Activated naive CD8-positive, alpha-beta T cell treated with anti-CD3 and anti-CD28 coated beads for 36 hours (primary cell): ENCODE measurements around the gene RFXAP. TPM values are rescaled to one million over a fixed set of nuclear protein-coding genes. Genes with fewer than 3 reads are reported as not detected.
A peak's percentile ranks its signal among the peaks of the same experiment; 100 is the strongest.

Experiments
- DNase-seq: peaks from one replicate; pipeline ENCODE4 v3.0.0; 2021
- H3K27ac Mint-ChIP-seq: one replicate; pipeline ENCODE4 v1.8.0; 2022; ENCODE audit warnings: mild to moderate bottlenecking, moderate library complexity, mixed read lengths
- H3K27me3 Mint-ChIP-seq: one replicate; pipeline ENCODE4 v1.8.0; 2022; ENCODE audit warnings: mild to moderate bottlenecking, mixed read lengths
- H3K36me3 Mint-ChIP-seq: one replicate; pipeline ENCODE4 v1.8.0; 2021; ENCODE audit warnings: mild to moderate bottlenecking, mixed read lengths
- H3K4me1 Mint-ChIP-seq: one replicate; pipeline ENCODE4 v1.8.0; 2021; ENCODE audit warnings: mixed read lengths
- H3K4me3 Mint-ChIP-seq: one replicate; pipeline ENCODE4 v1.8.0; 2022; ENCODE audit warnings: mild to moderate bottlenecking, moderate library complexity, mixed read lengths
- H3K9me3 Mint-ChIP-seq: one replicate; pipeline ENCODE4 v1.8.0; 2022; ENCODE audit warnings: mixed read lengths
- total RNA-seq, 2 experiments: library from RNA; stranded (reverse); gene quantifications; one replicate each; pipeline ENCODE4 v1.2.3, GENCODE V29; 2021

The RFXAP gene
- total RNA-seq, 2 experiments from 2014 or later: 12.6 to 15.6 TPM

DNA sequence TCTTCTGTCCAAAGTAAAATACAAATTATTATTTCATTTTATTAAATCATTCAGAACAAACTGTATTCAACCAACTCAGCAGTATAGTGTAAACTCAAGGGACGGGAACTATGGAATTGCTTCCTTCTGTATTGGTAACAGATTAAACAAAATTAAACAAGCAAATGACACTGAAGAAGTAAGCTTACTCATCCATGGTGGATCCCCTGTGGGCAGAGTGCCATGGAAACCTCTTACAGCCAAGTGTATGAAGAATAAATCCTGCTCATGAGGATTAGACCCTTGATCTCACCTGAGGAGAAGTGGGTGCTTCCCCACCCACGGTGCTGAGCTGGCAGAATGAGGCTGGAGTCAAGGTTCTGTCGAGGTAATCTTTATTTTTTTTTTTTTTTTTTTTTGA is 18.0 kb upstream of the RFXAP start:
- H3K4me3 Mint-ChIP-seq: no peak overlapping the region
- no peak overlapping the region for H3K27ac Mint-ChIP-seq
- DNase-seq: no peak
- H3K27me3 Mint-ChIP-seq: peaks cover 9% of the 10 kb centered on the region
- H3K9me3 Mint-ChIP-seq: no peaks in the 10 kb centered on the region
- H3K4me1 Mint-ChIP-seq: no peaks in the 10 kb centered on the region
- no peaks in the 10 kb centered on the region for H3K36me3 Mint-ChIP-seq

DNA sequence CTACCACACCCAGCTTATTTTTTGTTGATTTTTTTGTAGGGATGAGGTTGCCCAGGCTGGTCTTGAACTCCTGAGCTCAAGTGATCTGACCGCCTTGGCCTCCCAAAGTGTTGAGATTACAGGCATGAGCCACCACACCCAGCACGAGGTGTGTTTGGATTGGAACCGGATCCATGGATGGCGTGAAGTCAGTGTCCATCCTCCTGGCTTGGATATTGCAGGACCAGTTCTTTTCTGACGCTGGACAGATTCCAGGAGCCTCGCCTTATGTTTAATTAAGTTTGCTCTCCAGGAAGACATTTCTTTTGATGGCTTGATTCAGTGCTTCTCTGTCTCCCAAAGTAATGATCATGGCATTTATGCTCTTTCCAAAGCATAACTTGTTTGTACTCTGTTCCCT is 14.4 kb upstream of the RFXAP start:
- no peak overlapping the region for H3K27ac Mint-ChIP-seq
- H3K4me1 Mint-ChIP-seq: no peaks in the 10 kb centered on the region
- no peak overlapping the region for H3K4me3 Mint-ChIP-seq
- no peaks in the 10 kb centered on the region for H3K36me3 Mint-ChIP-seq
- no peak for DNase-seq
- H3K27me3 Mint-ChIP-seq: peaks cover 9% of the 10 kb centered on the region
- no peaks in the 10 kb centered on the region for H3K9me3 Mint-ChIP-seq

DNA sequence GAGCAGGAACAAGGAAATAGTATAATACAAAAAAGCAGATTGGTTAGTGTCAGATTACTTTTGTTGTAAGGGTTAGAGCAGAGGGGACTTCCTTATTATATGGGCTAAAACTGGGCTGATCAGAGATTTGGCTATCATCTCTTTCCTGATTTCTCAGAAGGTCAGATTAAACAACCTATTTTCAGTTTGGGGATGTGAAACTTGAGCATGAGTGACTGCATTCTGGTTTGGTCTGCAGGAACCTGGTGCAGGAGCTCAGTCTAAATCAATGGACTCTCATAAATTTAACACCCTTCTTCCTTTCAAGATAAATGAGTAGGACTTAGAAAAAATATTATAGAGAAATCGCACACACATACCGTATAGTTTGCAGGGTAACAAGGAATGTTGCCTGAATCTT is 12.9 kb upstream of the RFXAP start:
- H3K4me3 Mint-ChIP-seq: no peak overlapping the region
- no peaks in the 10 kb centered on the region for H3K36me3 Mint-ChIP-seq
- peaks cover 9% of the 10 kb centered on the region for H3K27me3 Mint-ChIP-seq
- H3K4me1 Mint-ChIP-seq: no peaks in the 10 kb centered on the region
- H3K27ac Mint-ChIP-seq: no peak overlapping the region
- H3K9me3 Mint-ChIP-seq: no peaks in the 10 kb centered on the region
- no peak for DNase-seq

DNA sequence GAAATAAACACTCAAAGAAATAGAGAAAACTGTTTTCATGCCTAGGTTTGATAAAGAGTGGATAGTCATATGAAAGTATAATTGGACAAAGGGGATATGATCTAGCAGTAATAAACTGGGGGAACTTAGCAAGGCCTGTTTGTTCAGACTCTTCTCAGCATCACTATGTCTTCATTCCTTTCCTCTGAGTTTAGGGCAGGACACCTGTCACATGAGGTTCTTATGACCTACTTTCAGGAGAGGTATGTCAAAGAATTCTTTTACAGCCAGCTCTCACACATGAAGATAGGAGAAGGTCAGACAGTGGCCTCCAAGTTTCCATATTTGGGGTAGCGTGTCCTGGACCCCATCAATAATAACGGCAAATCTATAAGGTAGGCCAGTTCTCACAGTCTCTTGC is 11.4 kb upstream of the RFXAP start:
- H3K27me3 Mint-ChIP-seq: peaks cover 9% of the 10 kb centered on the region
- no peak for DNase-seq
- H3K4me3 Mint-ChIP-seq: no peak overlapping the region
- no peaks in the 10 kb centered on the region for H3K36me3 Mint-ChIP-seq
- no peaks in the 10 kb centered on the region for H3K9me3 Mint-ChIP-seq
- no peaks in the 10 kb centered on the region for H3K4me1 Mint-ChIP-seq
- no peak overlapping the region for H3K27ac Mint-ChIP-seq

DNA sequence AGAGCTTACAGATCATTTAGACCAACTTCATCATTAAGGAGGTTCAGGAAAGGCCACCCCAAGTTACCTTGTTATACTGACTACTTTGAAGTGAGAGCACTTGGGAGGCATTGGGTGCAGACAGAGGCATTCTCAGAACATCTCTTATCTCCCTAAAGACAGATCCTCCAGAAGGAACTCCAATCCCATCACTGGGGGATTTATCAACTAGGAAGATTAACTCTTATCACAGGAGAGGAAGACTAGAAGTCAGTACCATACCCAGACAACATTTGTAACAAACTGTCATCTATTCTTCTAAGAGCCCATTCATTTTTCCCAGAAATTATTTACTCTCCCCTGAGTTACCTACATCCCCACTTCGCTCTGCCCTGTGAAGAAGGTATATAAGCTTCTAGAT is 5.8 kb upstream of the RFXAP start:
- H3K9me3 Mint-ChIP-seq: no peaks in the 10 kb centered on the region
- no peaks in the 10 kb centered on the region for H3K36me3 Mint-ChIP-seq
- H3K27me3 Mint-ChIP-seq: peaks cover 6% of the 10 kb centered on the region
- no peak for DNase-seq
- no peak overlapping the region for H3K4me3 Mint-ChIP-seq
- H3K27ac Mint-ChIP-seq: no peak overlapping the region
- H3K4me1 Mint-ChIP-seq: peaks cover 6% of the 10 kb centered on the region

DNA sequence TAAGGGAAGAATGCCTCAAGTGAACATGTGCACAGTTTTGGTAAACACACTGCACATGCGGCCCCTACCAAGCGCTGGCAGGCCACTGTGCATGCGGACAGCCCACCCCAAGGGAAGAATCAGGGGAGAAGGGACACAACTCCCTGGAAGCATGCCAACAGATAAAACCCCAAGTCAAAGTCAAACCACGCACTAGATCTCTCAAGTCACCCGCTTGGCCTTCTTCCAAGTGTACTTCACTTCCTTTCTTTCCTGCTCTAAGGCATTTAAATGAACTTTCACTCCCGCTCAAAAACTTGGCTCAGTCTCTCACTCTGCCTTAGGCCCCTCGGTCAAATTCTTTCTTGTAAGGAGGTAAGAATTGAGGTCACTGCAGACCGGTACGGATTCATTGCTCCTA is 4.6 kb upstream of the RFXAP start:
- no peaks in the 10 kb centered on the region for H3K9me3 Mint-ChIP-seq
- no peak overlapping the region for H3K27ac Mint-ChIP-seq
- peaks cover 6% of the 10 kb centered on the region for H3K27me3 Mint-ChIP-seq
- no peaks in the 10 kb centered on the region for H3K36me3 Mint-ChIP-seq
- H3K4me3 Mint-ChIP-seq: no peak overlapping the region
- DNase-seq: no peak
- H3K4me1 Mint-ChIP-seq: peaks cover 11% of the 10 kb centered on the region

DNA sequence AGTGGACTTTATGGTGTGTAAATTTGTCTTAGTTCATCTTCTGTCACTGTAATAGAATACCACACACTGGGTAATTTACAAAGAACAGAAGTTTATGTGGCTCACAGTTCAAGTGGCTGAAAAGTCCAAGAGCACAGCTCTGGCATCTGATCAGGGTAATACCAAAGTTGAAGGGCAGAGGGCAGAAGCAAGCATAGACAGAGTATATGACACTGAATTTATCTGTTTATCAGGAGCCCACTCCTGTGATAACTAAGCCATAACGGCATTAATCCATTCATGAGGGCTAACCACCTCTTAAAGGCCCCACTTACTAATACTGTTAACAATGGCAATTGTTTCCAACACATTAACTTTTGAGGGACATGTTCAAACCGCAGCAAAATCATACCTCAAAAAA is 4.0 kb upstream of the RFXAP start:
- peaks cover 6% of the 10 kb centered on the region for H3K27me3 Mint-ChIP-seq
- H3K27ac Mint-ChIP-seq: no peak overlapping the region
- no peak overlapping the region for H3K4me3 Mint-ChIP-seq
- H3K36me3 Mint-ChIP-seq: no peaks in the 10 kb centered on the region
- H3K4me1 Mint-ChIP-seq: peaks cover 15% of the 10 kb centered on the region
- H3K9me3 Mint-ChIP-seq: no peaks in the 10 kb centered on the region
- no peak for DNase-seq

DNA sequence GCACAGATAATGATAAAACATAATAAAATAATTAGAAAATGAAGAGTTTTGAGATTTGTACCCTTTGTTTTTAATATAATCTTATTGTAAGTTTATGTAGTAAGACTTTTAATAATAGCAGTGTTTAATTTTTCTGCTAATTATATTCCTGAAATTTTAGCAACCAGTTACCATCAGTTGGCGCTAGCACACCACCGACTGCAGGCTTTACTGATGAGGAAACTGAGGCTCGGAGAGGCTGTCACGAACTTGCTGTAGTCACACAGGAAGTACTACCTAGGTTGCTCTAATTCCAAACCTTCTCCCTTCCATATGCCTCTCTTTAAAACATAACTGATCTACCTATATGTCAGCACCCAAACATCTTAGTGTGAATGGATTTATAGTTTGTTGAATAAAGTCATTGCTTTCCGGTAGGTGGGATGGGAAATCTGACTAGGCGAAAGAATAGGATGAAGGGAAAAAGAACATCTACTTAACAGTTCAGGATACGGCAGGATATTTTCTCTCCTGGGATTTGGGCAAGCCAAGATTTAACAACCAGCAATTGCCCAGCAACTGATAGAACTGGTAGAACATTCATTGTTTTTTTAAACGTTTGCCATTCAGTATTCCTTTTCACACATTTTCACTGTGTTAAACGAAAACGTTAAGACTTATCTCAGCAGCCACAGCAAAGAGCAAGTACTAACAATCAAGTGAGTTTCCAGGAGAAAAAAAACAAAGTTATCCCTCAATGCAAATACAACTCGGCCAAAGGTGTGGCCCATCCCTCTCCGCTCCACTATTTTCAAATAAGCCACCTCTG is 822 bp upstream of the RFXAP start:
- H3K4me3 Mint-ChIP-seq: peak overlapping the region; percentile 90
- peaks cover 10% of the 10 kb centered on the region for H3K36me3 Mint-ChIP-seq
- peaks cover 5% of the 10 kb centered on the region for H3K27me3 Mint-ChIP-seq
- H3K4me1 Mint-ChIP-seq: peaks cover 42% of the 10 kb centered on the region
- H3K27ac Mint-ChIP-seq: peak overlapping the region; percentile 95
- no peak for DNase-seq
- no peaks in the 10 kb centered on the region for H3K9me3 Mint-ChIP-seq

DNA sequence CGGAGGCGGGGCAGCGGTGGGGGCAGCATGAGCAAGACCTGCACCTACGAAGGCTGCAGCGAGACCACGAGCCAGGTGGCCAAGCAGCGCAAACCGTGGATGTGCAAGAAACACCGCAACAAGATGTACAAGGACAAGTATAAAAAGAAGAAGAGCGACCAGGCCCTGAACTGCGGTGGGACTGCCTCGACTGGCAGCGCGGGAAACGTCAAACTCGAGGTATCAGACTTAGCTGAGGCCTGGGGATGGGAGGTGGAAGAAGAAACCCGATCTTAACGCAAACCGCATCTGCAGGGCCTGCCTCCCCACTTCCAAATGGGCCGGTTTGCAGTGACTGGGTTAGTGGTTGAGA is 693 bp downstream of the RFXAP start:
- H3K27me3 Mint-ChIP-seq: no peaks in the 10 kb centered on the region
- peak overlapping the region; percentile 95 for H3K27ac Mint-ChIP-seq
- peak; percentile 40 for DNase-seq
- H3K9me3 Mint-ChIP-seq: no peaks in the 10 kb centered on the region
- peaks cover 54% of the 10 kb centered on the region for H3K4me1 Mint-ChIP-seq
- H3K4me3 Mint-ChIP-seq: peak overlapping the region; percentile 90
- H3K36me3 Mint-ChIP-seq: peaks cover 11% of the 10 kb centered on the region

DNA sequence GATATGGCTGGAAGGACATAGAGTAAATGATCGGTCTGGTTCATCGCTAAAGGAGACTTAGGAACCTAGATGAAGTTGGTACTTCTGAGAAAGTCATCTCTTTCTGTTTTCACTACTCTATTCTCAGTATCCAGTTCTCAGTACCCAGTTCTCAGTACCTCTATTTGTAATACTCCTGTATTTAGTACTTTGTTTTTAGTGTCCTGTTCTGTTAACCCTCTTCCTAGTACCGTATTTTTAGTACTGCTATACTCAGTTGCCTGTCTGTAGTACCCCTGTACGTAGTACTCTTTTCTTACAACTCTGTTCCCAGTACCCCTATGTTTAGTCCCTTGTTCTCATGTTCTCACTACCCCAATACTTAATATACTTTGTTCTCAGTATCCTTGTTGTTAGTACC is 1.2 kb downstream of the RFXAP start:
- Mint-ChIP-seq H3K9me3 (no peaks in the 10 kb centered on the region), H3K4me1 (peaks cover 58% of the 10 kb centered on the region), H3K27me3 (no peaks in the 10 kb centered on the region), H3K4me3 (peak overlapping the region; percentile 90), H3K36me3 (peaks cover 16% of the 10 kb centered on the region), H3K27ac (peak overlapping the region; percentile 95)
- DNase-seq: no peak

DNA sequence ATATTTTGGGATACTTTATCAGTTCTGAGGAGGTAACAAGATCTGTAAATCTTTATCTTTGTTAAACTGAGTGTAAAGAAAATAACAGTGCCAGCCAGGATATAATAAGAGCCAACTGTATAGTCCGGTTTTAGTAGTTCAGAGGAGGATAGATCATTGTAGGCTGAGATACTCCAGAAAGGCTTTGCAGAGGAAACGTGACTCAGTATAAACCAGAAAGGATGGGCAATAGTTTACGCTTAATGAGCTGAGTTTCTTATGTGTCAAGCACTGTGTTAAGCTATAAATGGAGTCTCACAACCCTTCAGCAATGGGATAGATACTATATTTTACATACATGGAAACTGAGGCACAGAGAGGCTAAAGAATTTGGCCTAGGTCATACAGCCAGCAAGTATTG is 3.8 kb downstream of the RFXAP start:
- Mint-ChIP-seq H3K4me3 (peak overlapping the region; percentile 40), H3K9me3 (no peaks in the 10 kb centered on the region), H3K4me1 (peaks cover 55% of the 10 kb centered on the region), H3K36me3 (peaks cover 17% of the 10 kb centered on the region), H3K27ac (no peak overlapping the region), H3K27me3 (no peaks in the 10 kb centered on the region)
- DNase-seq: no peak

DNA sequence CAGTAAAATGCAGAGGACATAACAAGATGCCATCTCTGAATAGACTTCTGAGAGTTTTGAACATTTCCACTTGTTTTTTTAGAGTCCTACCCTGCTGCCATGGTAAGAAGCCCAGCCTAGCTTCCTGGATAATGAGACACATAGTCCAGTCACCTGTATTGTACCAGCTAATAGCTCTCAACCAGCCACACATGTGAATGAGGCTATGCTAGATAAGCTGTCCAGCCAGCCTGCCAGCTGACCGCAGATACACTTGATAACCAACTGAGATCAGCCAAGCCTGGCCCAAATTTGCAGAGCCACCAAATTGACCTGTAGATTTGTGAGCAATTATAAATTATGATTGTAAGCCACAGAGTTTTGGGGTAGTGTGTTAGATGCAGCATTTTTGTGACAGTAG is 10.7 kb downstream of the RFXAP start:
- H3K9me3 Mint-ChIP-seq: no peaks in the 10 kb centered on the region
- H3K27ac Mint-ChIP-seq: no peak overlapping the region
- H3K4me1 Mint-ChIP-seq: peaks cover 4% of the 10 kb centered on the region
- no peak for DNase-seq
- no peak overlapping the region for H3K4me3 Mint-ChIP-seq
- H3K27me3 Mint-ChIP-seq: no peaks in the 10 kb centered on the region
- peaks cover 10% of the 10 kb centered on the region for H3K36me3 Mint-ChIP-seq

DNA sequence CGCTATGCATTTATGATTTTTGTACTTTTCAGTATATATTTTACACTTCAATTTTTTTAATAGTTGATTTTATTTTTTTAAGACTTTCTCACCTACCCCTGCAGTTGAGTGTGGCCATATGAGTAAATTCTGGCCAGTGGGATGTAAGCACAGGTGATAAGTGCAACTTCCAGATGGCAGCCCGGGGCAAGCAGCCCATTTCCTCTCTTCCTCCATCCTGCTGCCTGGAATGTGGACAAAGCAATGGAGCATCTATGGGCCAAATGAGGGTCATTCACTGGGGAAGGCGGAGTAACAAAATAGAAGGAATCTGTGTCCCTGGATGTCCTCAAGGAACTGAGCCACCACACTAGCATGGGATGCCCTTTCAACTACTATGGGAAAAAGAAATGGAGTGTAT is 12.3 kb downstream of the RFXAP start:
- no peak overlapping the region for H3K27ac Mint-ChIP-seq
- H3K9me3 Mint-ChIP-seq: no peaks in the 10 kb centered on the region

DNA sequence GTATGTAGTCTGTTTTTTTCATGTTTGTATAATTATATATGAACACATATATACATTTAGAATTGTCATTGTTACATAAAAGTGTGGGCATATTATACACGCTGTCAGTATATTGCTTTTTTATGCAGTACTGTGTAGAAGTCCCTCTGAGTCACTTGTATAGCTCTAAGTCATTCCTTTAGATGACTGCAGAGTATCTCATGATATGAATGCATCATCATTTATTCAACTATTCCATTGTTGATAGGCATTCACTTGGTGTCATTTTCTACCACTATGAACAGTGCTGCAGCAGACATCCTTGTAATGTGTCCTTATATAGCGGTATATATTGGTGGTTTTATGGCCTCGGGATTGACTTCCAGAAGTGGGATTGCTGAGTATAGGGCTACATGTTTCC is 15.3 kb downstream of the RFXAP start:
- H3K27me3 Mint-ChIP-seq: no peaks in the 10 kb centered on the region
- DNase-seq: no peak
- H3K4me3 Mint-ChIP-seq: no peak overlapping the region
- H3K4me1 Mint-ChIP-seq: no peaks in the 10 kb centered on the region
- H3K27ac Mint-ChIP-seq: no peak overlapping the region
- no peaks in the 10 kb centered on the region for H3K9me3 Mint-ChIP-seq
- H3K36me3 Mint-ChIP-seq: peaks cover 5% of the 10 kb centered on the region

More for the DNA sequence above, 12.3 kb downstream of the RFXAP start:
- H3K27me3 Mint-ChIP-seq: no peaks in the 10 kb centered on the region
- peaks cover 5% of the 10 kb centered on the region for H3K36me3 Mint-ChIP-seq
- H3K4me3 Mint-ChIP-seq: no peak overlapping the region
- no peaks in the 10 kb centered on the region for H3K4me1 Mint-ChIP-seq
- no peak for DNase-seq

DNA sequence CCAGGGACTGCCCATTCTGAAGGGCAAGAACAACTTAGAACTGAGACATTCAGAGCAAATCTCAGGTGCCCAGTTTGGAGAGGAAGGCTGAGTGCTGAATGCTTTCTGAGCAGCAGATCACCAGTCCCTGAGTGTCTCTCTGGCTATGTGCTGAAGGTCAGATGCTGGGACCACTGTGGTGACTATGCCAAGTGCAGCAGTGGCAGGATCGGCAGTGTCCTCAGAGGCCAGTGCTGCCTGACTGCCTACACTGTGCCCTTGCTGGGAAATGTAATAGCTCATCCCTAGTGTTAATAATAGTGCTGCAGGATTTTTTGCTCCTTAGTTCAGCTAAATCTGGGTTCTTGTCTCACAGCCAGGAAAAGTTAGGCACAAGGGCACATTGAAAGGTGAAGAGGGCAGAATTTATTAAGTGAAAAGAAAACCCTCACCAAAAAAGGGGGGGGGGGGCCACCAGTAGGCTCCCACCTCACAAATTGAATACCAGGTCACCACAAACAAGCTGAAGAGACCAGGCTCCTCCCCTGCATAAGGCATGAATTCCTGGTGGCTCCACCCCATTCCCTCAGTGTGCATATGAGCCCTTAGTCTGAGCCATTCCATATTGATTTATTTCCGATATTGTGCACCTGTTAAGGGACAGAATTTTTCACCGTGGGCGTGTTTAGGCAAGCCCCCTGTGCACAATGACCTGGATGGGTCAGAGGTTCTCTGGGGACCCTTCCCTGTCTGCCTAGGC is 18.5 kb downstream of the RFXAP start:
- H3K27me3 Mint-ChIP-seq: no peaks in the 10 kb centered on the region

DNA sequence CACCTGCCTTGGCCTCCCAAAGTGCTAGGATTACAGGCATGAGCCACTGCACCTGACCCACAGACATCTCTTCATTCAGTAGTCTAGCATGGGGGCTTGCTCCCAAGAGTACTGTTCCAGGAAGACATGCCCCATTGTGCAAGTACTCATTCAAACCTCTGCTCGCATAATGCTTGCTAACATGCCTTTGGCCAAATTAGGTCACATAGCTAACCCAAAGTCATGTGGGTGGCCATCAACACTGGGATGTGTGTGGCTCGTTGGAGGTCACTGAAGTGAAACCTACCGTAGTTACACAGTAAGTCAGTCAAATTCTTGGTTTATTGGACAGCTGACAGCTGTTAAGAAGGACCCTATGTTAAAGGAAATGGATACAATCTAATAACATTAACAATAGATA is 20.3 kb downstream of the RFXAP start:
- Mint-ChIP-seq H3K27ac (no peak overlapping the region), H3K4me3 (no peak overlapping the region), H3K27me3 (no peaks in the 10 kb centered on the region), H3K4me1 (no peaks in the 10 kb centered on the region), H3K9me3 (no peaks in the 10 kb centered on the region), H3K36me3 (peaks cover 3% of the 10 kb centered on the region)
- no peak for DNase-seq

More for the DNA sequence above, 18.5 kb downstream of the RFXAP start:
- Mint-ChIP-seq H3K4me3 (no peak overlapping the region), H3K36me3 (peaks cover 3% of the 10 kb centered on the region), H3K27ac (no peak overlapping the region), H3K9me3 (no peaks in the 10 kb centered on the region), H3K4me1 (no peaks in the 10 kb centered on the region)
- no peak for DNase-seq
